HepG2 (cell line): ENCODE data around the gene KLHL18. TPM values are rescaled to one million over a fixed set of nuclear protein-coding genes. Genes with fewer than 3 reads are reported as not detected.

Experiments used
- FOXP4 ChIP-seq: sonication (generic); formaldehyde crosslinking; IDR thresholded peaks from 2 replicates; pipeline ENCODE4 v1.4.0; 2020; ENCODE audit warnings: missing genetic modification reagents
- HCFC1 ChIP-seq: fragments of 150-350 bp; IDR thresholded peaks from 2 replicates; pipeline ENCODE4 v1.6.1; 2014; ENCODE audit warnings: low read depth, low read length
- MED13 ChIP-seq: sonication (generic); formaldehyde crosslinking; IDR thresholded peaks from 2 replicates; pipeline ENCODE4 v1.5.0; 2020; ENCODE audit warnings: missing genetic modification reagents
- NR2C2 ChIP-seq: sonication (generic); formaldehyde crosslinking; IDR thresholded peaks from 2 replicates; pipeline ENCODE4 v1.4.0; 2020; ENCODE audit warnings: missing genetic modification reagents, mild to moderate bottlenecking, moderate library complexity, borderline replicate concordance
- PHF20 ChIP-seq: sonication (generic); formaldehyde crosslinking; IDR thresholded peaks from 2 replicates; pipeline ENCODE4 v1.5.0; 2020; ENCODE audit warnings: mild to moderate bottlenecking, missing genetic modification reagents
- PTBP1 ChIP-seq: fragments of 200-400 bp; formaldehyde crosslinking; IDR thresholded peaks from 2 replicates; pipeline ENCODE4 v1.6.1; 2018; ENCODE audit warnings: low read length, low read depth; ENCODE audit not compliant: poor library complexity, severe bottlenecking
- SP5 ChIP-seq: IDR thresholded peaks from 2 replicates; pipeline ENCODE4 v1.6.1; 2016; ENCODE audit warnings: low read depth, borderline replicate concordance
- SRY ChIP-seq: sonication (generic); formaldehyde crosslinking; IDR thresholded peaks from 2 replicates; pipeline ENCODE4 v1.8.0; 2022; ENCODE audit warnings: mild to moderate bottlenecking, missing genetic modification reagents
- U2AF1 ChIP-seq: fragments of 200-400 bp; formaldehyde crosslinking; optimal IDR thresholded peaks from 2 replicates; pipeline ENCODE3; 2017; ENCODE audit warnings: mild to moderate bottlenecking, low read depth, low read length
- ZC3H4 ChIP-seq: sonication (generic); formaldehyde crosslinking; IDR thresholded peaks from 2 replicates; pipeline ENCODE4 v1.4.0; 2020; ENCODE audit warnings: missing genetic modification reagents, borderline replicate concordance
- ZMYM3 ChIP-seq: sonication (generic); formaldehyde crosslinking; IDR thresholded peaks from 2 replicates; pipeline ENCODE4 v1.5.1; 2020; ENCODE audit warnings: mild to moderate bottlenecking, missing genetic modification reagents
- ZNF329 ChIP-seq: sonication (generic); formaldehyde crosslinking; IDR thresholded peaks from 2 replicates; pipeline ENCODE4 v1.9.0; 2021; ENCODE audit warnings: low read depth, mild to moderate bottlenecking, missing genetic modification reagents
- ZNF496 ChIP-seq: sonication (generic); formaldehyde crosslinking; IDR thresholded peaks from 2 replicates; pipeline ENCODE4 v1.8.1; 2023; ENCODE audit warnings: mild to moderate bottlenecking, moderate library complexity, missing genetic modification reagents; ENCODE audit not compliant: insufficient replicate concordance
- ZNF562 ChIP-seq: sonication (generic); formaldehyde crosslinking; IDR thresholded peaks from 2 replicates; pipeline ENCODE4 v1.8.0; 2022; ENCODE audit warnings: missing genetic modification reagents, borderline replicate concordance
- ZNF563 ChIP-seq: sonication (generic); formaldehyde crosslinking; IDR thresholded peaks from 2 replicates; pipeline ENCODE4 v1.8.0; 2022; ENCODE audit warnings: mild to moderate bottlenecking, moderate library complexity, missing genetic modification reagents
- ZNF75D ChIP-seq: sonication (generic); formaldehyde crosslinking; IDR thresholded peaks from 2 replicates; pipeline ENCODE4 v1.8.1; 2023; ENCODE audit warnings: missing genetic modification reagents, mild to moderate bottlenecking, borderline replicate concordance
- ZNF790 ChIP-seq: sonication (generic); formaldehyde crosslinking; IDR thresholded peaks from 2 replicates; pipeline ENCODE4 v1.8.0; 2022; ENCODE audit warnings: missing genetic modification reagents, mild to moderate bottlenecking, borderline replicate concordance
- polyA plus RNA-seq, 8 experiments: library from polyadenylated mRNA; depleted of rRNA in 3 of 8; stranded (reverse) in 7 of 8; unstranded in 1 of 8; fragments of >200 nt; fragmentation: Illumina TruSeq in 4 of 8; extraction: Trizol in 4 of 8; gene quantifications; 2 replicates each; pipeline versions ENCODE4 v1.2.1 to v1.2.3, GENCODE V29; 2011 to 2016; ENCODE audit warnings: low read depth in 4 of 8, missing spikeins in 1 of 8, mixed read lengths in 1 of 8; ENCODE audit not compliant: insufficient read depth in 1 of 8
- total RNA-seq, 5 experiments: library from RNA; depleted of rRNA; stranded (reverse); fragments of >200 nt; fragmentation: Illumina TruSeq; extraction: Trizol; gene quantifications; 2 replicates each; pipeline ENCODE4 v1.2.3, GENCODE V29; 2016; ENCODE audit warnings: low read depth in 1 of 5
- TF ChIP-seq, protein P1 (sequence below): sonication (generic); formaldehyde crosslinking; IDR thresholded peaks from 2 replicates; pipeline ENCODE4 v1.4.0; 2020; ENCODE audit warnings: mild to moderate bottlenecking, low read depth, missing genetic modification reagents

The KLHL18 gene
- total and polyA plus RNA-seq, 2 of the 13 experiments (the other 11 are each of a cell fraction or from before 2014, with no cell fraction given): 17.5 to 18.8 TPM

DNA sequence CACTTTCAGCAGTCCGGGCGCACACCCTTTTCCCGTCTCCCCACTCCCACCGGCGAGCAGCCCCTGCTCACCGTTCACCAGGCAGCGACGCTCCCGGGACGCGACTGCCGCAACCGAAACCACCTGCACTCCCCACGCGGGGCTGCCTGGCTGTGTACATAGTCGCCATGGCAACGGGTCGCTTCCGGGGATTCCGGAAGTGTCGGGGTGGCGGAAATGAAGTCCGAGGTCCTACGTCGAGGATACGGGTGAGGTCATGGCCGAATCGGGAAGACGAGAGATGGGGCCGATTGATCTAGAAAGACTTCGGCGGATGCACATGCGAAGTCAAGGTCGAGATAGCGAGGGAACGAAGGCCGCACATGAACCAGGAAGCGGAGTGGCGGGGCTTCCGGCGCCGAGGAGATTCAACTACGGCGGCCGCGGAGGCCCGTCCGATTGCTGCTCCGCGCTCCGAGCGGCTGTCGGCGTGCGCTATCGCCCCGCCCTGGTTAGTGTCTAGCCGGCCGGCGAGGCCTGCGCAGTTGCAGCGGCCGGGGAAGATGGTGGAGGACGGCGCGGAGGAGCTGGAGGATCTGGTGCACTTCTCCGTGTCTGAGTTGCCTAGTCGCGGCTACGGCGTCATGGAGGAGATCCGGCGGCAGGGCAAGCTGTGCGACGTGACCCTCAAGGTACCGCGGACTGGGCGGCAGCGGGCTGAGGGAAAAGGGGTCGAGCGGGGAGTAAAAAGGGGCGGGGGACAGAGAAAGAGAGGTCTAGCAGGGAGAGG, at the start of gene KLHL18, which contains the start of gene KIF9 (continued):
- TF ChIP-seq FOXP4 (CRISPR knock-in tag) (no peak; the same call in 1 of the 2 replicates), ZC3H4 (CRISPR knock-in tag) (peak; percentile 36; the same call in 1 of the 2 replicates), PTBP1 (no peak), MED13 (CRISPR knock-in tag) (no peak), PHF20 (peak; percentile 94), HCFC1 (peak; percentile 31; the same call in 1 of the 2 replicates), ZNF562 (CRISPR knock-in tag) (no peak), ZNF329 (no peak), U2AF1 (peak; percentile 48), ZNF563 (CRISPR knock-in tag) (no peak), NR2C2 (peak; percentile 96), ZMYM3 (0 out of 2 replicates have a peak, but pooled peaks have one; percentile 64), SP5 (CRISPR knock-in tag) (peak; percentile 47; the same call in 1 of the 2 replicates), SRY (CRISPR knock-in tag) (peak; percentile 85), ZNF496 (CRISPR knock-in tag) (no peak), ZNF75D (CRISPR knock-in tag) (no peak), ZNF790 (0 out of 2 replicates have a peak, but pooled peaks have one; percentile 23)
- TF ChIP-seq, protein P1, sequence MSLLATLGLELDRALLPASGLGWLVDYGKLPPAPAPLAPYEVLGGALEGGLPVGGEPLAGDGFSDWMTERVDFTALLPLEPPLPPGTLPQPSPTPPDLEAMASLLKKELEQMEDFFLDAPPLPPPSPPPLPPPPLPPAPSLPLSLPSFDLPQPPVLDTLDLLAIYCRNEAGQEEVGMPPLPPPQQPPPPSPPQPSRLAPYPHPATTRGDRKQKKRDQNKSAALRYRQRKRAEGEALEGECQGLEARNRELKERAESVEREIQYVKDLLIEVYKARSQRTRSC (CRISPR knock-in tag): 0 out of 2 replicates have a peak, but pooled peaks have one; percentile 20
